ENCODE data around the gene SLC26A6. TPM values are rescaled to one million over a fixed set of nuclear protein-coding genes. Genes with fewer than 3 reads are reported as not detected.

Gene SLC26A6
- total RNA-seq, 2 experiments from 2014 or later, result 44.9 to 59.0 TPM

GRCh38 chr3:48619541-48620524, 15.4 kb downstream of the SLC26A6 start:
- no peak for ATAC-seq
- DNase-seq, result no peak
- CTCF ChIA-PET, result no interaction called here
- Mint-ChIP-seq H3K36me3 (peaks cover 19% of the 10 kb centered on the region), H3K4me3 (no peak overlapping the region), H3K27me3 (no peaks in the 10 kb centered on the region), H3K27ac (no peak overlapping the region), H3K9me3 (ENCODE audit: low read depth) (no peaks in the 10 kb centered on the region), H3K4me1 (peaks cover 8% of the 10 kb centered on the region)

- no peak for DNase-seq
- ATAC-seq, result no peak
- Mint-ChIP-seq H3K4me3 (no peak overlapping the region), H3K36me3 (peaks cover 22% of the 10 kb centered on the region), H3K27me3 (no peaks in the 10 kb centered on the region), H3K27ac (no peak overlapping the region), H3K4me1 (peaks cover 11% of the 10 kb centered on the region), H3K9me3 (ENCODE audit: low read depth) (no peaks in the 10 kb centered on the region)
- CTCF ChIA-PET, result no interaction called here
Measured at GRCh38 chr3:48617559-48617958, 17.7 kb downstream of the SLC26A6 start.

GRCh38 chr3:48614044-48614443, 21.2 kb downstream of the SLC26A6 start:
- CTCF ChIA-PET, result interaction anchor here (0.7 to 5.1 kb wide), 3 partner anchors 21 to 320 kb away, joined by 3 to 35 read pairs (median 3); partner anchors contain the start of gene SLC26A6
- DNase-seq (no peak), ATAC-seq (no peak)
- H3K27ac Mint-ChIP-seq, result peak overlapping the region; percentile 79
- no peaks in the 10 kb centered on the region for H3K27me3 Mint-ChIP-seq
- peaks cover 20% of the 10 kb centered on the region for H3K4me1 Mint-ChIP-seq
- H3K36me3 Mint-ChIP-seq, result peaks cover 17% of the 10 kb centered on the region
- no peaks in the 10 kb centered on the region for H3K9me3 Mint-ChIP-seq (ENCODE audit: low read depth)
- H3K4me3 Mint-ChIP-seq, result no peak overlapping the region

GRCh38 chr3:48612309-48612708, 23.0 kb downstream of the SLC26A6 start:
- H3K27ac Mint-ChIP-seq, result peak overlapping the region; percentile 17
- peaks cover 32% of the 10 kb centered on the region for H3K4me1 Mint-ChIP-seq
- no peak overlapping the region for H3K4me3 Mint-ChIP-seq
- peaks cover 18% of the 10 kb centered on the region for H3K36me3 Mint-ChIP-seq
- H3K27me3 Mint-ChIP-seq, result no peaks in the 10 kb centered on the region
- DNase-seq (no peak), ATAC-seq (no peak)
- no peaks in the 10 kb centered on the region for H3K9me3 Mint-ChIP-seq (ENCODE audit: low read depth)
- CTCF ChIA-PET, result interaction anchor here (1.7 to 5.1 kb wide), 2 partner anchors 23 to 212 kb away, joined by 7 to 35 read pairs; partner anchors contain the start of gene SLC26A6

DNA sequence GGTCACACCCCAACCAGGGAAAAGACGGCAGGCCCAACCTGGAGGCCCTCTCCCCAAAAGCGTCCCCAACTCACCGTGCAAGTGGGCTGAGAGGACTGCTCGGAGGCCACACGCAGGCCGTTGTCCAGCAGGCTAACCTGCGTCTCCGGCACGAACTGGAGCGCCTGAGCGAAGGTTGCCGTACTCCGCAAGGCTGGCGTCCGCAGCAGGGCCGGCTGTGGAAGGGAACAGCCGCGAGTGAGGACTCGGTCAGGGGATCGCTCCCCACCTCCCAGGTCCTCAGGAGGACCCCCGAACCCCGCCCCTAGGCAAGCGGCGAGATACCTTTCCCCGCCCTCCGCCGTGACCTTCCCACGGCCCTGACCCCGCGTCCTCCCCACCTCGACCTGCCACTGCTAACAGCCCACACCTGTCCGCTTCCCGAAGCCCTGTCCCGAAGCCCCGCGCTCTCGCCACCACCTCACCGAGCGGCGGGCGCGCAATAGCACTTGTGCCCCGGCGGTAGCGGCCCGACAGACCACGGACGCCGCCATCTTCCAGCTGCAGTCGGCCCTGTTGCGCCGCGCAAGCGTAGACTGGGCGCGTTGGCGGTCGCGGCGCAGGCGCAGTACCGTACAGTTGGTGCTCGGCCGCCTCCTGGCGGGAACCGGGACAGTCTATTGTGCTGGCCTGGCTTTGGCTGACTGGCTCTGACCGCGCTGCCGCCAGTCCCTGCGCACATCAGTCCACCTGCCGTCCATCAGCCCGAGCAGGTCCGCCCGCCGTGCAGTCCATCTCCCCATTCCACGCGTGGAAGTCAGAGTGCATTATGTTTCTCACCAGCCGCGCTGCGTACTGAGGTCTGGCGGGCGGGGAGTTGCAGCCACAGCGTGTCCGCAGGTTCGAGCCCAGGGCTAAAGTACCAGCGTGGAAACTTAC, 25.9 kb downstream of the SLC26A6 start, which contains the start of gene UQCRC1:
TSS of gene UQCRC1 (minus strand) at position 559 of the 918 bp plus-strand sequence. CDS start at position 533, 26 bp downstream.
- Mint-ChIP-seq H3K4me3 (peak within 1 kb of the TSS; percentile 99), H3K4me1 (peaks cover 29% of the 10 kb centered on the region), H3K36me3 (peaks cover 19% of the 10 kb centered on the region), H3K9me3 (ENCODE audit: low read depth) (no peaks in the 10 kb centered on the region), H3K27ac (peak within 1 kb of the TSS; percentile 98), H3K27me3 (no peaks in the 10 kb centered on the region)
- CTCF ChIA-PET, result interaction anchor here (0.6 to 5.1 kb wide), 11 partner anchors 12 to 511 kb away, joined by 3 to 35 read pairs (median 4); partner anchors contain the start of genes PLXNB1, SLC26A6 and USP19
- DNase-seq, result peak; percentile 95
- ATAC-seq, result peak; percentile 100

- Mint-ChIP-seq H3K36me3 (peaks cover 23% of the 10 kb centered on the region), H3K4me3 (no peak overlapping the region), H3K9me3 (ENCODE audit: low read depth) (no peaks in the 10 kb centered on the region), H3K4me1 (peaks cover 22% of the 10 kb centered on the region), H3K27me3 (no peaks in the 10 kb centered on the region), H3K27ac (no peak overlapping the region)
- CTCF ChIA-PET, result no interaction called here
- DNase-seq (no peak), ATAC-seq (no peak)
Measured at GRCh38 chr3:48607519-48607918, 27.7 kb downstream of the SLC26A6 start.

DNA sequence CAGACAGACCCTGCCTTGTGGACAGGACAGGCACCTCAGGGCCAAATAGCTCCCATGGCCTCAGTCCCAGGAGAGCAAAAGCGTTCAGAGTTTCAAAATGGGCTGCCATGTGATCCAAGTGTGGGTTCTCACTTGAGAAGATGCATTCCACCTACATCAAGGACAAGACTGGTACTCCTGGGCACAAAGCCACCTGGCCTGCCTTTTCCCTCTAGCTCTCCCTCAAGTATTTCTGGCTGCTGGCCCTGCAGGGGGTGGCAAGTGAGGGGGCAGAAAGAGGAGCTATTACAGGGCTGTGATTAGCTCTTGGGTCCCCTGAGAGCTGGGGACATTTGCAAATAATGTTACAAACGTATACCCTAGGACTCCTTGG, 33.7 kb downstream of the SLC26A6 start:
- Mint-ChIP-seq H3K36me3 (peaks cover 21% of the 10 kb centered on the region), H3K27ac (no peak overlapping the region), H3K4me3 (no peak overlapping the region), H3K27me3 (no peaks in the 10 kb centered on the region), H3K4me1 (no peaks in the 10 kb centered on the region), H3K9me3 (ENCODE audit: low read depth) (no peaks in the 10 kb centered on the region)
- CTCF ChIA-PET, result interaction anchor here (0.7 kb wide), 1 partner anchor 85 kb away, joined by 3 read pairs; the partner anchor contains the start of gene NCKIPSD
- ATAC-seq, result no peak
- no peak for DNase-seq

DNA sequence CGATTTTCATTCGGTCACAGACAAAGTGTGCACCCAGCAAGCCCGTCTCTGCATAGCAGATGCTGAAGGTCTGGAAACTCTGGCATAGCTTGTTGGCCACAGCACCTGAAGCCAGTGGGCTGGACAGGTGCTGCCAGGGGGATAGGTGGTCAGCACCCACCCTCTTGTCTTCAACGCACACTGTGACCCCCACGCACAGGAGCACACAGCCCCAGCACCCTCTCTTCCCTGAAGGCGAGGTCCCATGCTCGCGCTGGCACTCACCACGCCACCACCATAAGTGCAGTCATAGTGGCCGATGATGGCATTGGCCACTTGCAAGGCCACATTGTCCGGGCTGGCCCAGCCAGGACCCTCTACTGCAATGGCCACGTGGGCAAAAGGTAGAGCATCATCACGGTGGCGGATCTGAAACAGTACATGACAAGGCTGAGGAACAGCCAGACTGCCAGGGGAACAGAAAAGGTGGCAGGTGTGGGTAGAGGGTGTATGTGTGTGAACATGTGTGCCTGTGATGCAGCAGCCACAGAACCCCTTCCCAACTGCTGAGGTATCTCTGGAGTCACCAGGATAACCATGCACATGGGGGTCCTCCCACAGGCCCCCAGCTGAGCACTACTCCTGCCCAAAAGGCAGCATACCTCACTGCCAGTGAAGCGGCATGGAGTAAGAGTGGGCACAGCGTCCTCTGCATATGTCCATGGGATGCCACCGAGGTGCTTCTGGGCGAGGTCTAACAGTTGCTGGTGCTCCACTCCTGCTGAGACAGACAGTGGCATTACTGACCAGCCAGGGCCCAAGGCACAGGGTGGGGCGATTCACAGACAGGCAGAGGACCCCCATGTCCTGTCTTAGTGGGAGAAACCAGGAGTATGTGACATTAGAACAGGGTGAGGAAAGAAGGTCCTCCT, 34.3 kb downstream of the SLC26A6 start:
- no peaks in the 10 kb centered on the region for H3K4me1 Mint-ChIP-seq
- no peak for DNase-seq
- H3K27ac Mint-ChIP-seq, result no peak overlapping the region
- no peak overlapping the region for H3K4me3 Mint-ChIP-seq
- ATAC-seq, result no peak
- H3K27me3 Mint-ChIP-seq, result no peaks in the 10 kb centered on the region
- CTCF ChIA-PET, result no interaction called here
- peaks cover 20% of the 10 kb centered on the region for H3K36me3 Mint-ChIP-seq
- H3K9me3 Mint-ChIP-seq (ENCODE audit: low read depth), result no peaks in the 10 kb centered on the region

- Mint-ChIP-seq H3K4me1 (no peaks in the 10 kb centered on the region), H3K4me3 (no peak overlapping the region), H3K27me3 (peaks cover 5% of the 10 kb centered on the region), H3K9me3 (ENCODE audit: low read depth) (no peaks in the 10 kb centered on the region), H3K36me3 (peaks cover 17% of the 10 kb centered on the region), H3K27ac (no peak overlapping the region)
- CTCF ChIA-PET, result no interaction called here
- ATAC-seq (no peak), DNase-seq (no peak)
Measured at GRCh38 chr3:48599509-48600285, 35.6 kb downstream of the SLC26A6 start.

- no peak overlapping the region for H3K27ac Mint-ChIP-seq
- peaks cover 13% of the 10 kb centered on the region for H3K36me3 Mint-ChIP-seq
- CTCF ChIA-PET, result no interaction called here
- DNase-seq (no peak), ATAC-seq (no peak)
- H3K4me3 Mint-ChIP-seq, result no peak overlapping the region
- no peaks in the 10 kb centered on the region for H3K4me1 Mint-ChIP-seq
- peaks cover 11% of the 10 kb centered on the region for H3K27me3 Mint-ChIP-seq
- no peaks in the 10 kb centered on the region for H3K9me3 Mint-ChIP-seq (ENCODE audit: low read depth)
Measured at GRCh38 chr3:48599077-48599501, 36.2 kb downstream of the SLC26A6 start.

GRCh38 chr3:48598323-48599076, 36.8 kb downstream of the SLC26A6 start:
- ATAC-seq, result no peak
- H3K4me1 Mint-ChIP-seq, result no peaks in the 10 kb centered on the region
- peaks cover 16% of the 10 kb centered on the region for H3K27me3 Mint-ChIP-seq
- H3K9me3 Mint-ChIP-seq (ENCODE audit: low read depth), result no peaks in the 10 kb centered on the region
- peaks cover 13% of the 10 kb centered on the region for H3K36me3 Mint-ChIP-seq
- CTCF ChIA-PET, result no interaction called here
- no peak overlapping the region for H3K27ac Mint-ChIP-seq
- no peak for DNase-seq
- no peak overlapping the region for H3K4me3 Mint-ChIP-seq

All from activated CD8-positive, alpha-beta memory T cell treated with anti-CD3 and anti-CD28 coated beads, Interleukin-2, amount 10 ng/mL, durations not matched to agents 7 days and 5 days (primary cell).